Spleen (tissue), 7 donors: ENCODE data around the gene NPRL2.

ENCODE experiments used
- POLR2A ChIP-seq, 3 donors: fragments of 450-650 bp; IDR thresholded peaks; one replicate each; pipeline ENCODE4 v1.5.1; 2017; ENCODE audit warnings: antibody characterized with exemption in 3 of 3, mild to moderate bottlenecking in 1 of 3
- POLR2AphosphoS5 ChIP-seq, 3 donors: sonication (generic); formaldehyde crosslinking; IDR thresholded peaks; one replicate each; pipeline ENCODE4 v1.5.1; 2017; ENCODE audit warnings: antibody characterized with exemption in 3 of 3
- TF ChIP-seq, protein P1 (sequence below), 11 experiments: fragments of 200-600 bp in 7 of 11; fragments of 450-650 bp in 4 of 11; sonication (generic) in 4 of 11; IDR thresholded peaks in 8 of 11; conservative IDR thresholded peaks in 3 of 11; 1 replicate in 7 of 11; 2 replicates in 4 of 11; pipeline versions ENCODE4 v1.4.0 to v1.8.0; 2016 to 2021; ENCODE audit warnings: antibody characterized with exemption in 11 of 11, inconsistent platforms in 4 of 11, mild to moderate bottlenecking in 1 of 11
- donor health status: DM: no; HTN: no; CAD: no; lungs with moderate emphysema.
- donor health status: DM: no; HTN: no; CAD: no.
- donor health status: DM: no; HTN: no; CAD: no.

DNA sequence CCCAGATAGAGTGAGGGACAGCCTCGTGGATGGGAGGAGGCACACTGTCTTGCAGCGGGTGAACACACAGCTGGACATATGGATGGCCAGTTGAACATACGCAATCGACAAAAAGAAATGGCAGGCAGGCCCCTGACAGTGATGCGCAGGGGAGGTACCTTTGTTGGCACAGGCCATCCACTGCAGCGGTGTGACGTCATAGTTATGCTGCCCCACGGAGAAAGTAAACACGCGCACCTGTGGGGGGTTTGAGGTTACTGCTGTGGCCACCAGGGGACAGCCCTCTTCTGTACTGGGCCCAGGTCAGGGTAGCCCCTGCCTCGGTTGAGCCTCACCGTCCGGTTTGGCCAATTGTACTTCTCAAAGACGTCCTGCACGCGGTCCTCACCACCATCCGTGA is 28.2 kb upstream of the NPRL2 start:
- TF ChIP-seq, protein P1, sequence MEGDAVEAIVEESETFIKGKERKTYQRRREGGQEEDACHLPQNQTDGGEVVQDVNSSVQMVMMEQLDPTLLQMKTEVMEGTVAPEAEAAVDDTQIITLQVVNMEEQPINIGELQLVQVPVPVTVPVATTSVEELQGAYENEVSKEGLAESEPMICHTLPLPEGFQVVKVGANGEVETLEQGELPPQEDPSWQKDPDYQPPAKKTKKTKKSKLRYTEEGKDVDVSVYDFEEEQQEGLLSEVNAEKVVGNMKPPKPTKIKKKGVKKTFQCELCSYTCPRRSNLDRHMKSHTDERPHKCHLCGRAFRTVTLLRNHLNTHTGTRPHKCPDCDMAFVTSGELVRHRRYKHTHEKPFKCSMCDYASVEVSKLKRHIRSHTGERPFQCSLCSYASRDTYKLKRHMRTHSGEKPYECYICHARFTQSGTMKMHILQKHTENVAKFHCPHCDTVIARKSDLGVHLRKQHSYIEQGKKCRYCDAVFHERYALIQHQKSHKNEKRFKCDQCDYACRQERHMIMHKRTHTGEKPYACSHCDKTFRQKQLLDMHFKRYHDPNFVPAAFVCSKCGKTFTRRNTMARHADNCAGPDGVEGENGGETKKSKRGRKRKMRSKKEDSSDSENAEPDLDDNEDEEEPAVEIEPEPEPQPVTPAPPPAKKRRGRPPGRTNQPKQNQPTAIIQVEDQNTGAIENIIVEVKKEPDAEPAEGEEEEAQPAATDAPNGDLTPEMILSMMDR (IDR thresholded peaks at IDR 0.05 in 8 of 11, conservative IDR thresholded peaks at IDR 0.05 in 3 of 11), result no peak
- TF ChIP-seq POLR2A (IDR thresholded peaks at IDR 0.05) (no peak), POLR2AphosphoS5 (IDR thresholded peaks at IDR 0.05) (no peak)
